RWPE1 (cell line): ENCODE results near the gene FHOD3.
"Not testable (repeated sequence)": the region's sequence is repeated elsewhere in the genome, so short reads cannot be mapped to it uniquely, and the experiment has no call there.

Source experiments
- CTCF ChIA-PET: fragments of 350-600 bp; sonication (Branson Sonifier 250); formaldehyde crosslinking; extraction: SDS; loops from one replicate; lab custom pipeline; 2021; lab: Yijun Ruan, JAX
- POLR2A ChIA-PET: fragments of 400-600 bp; formaldehyde crosslinking; extraction: SDS; loops from one replicate; lab custom pipeline; 2020; ENCODE audit warnings: antibody characterized with exemption; ENCODE audit not compliant: low non-redundant PET; lab: Yijun Ruan, JAX
- DNase-seq: peaks from one replicate; pipeline ENCODE4 v3.0.0; 2012; ENCODE audit warnings: low spot score
- H3K27ac ChIP-seq: fragments of 450-650 bp; 2 replicates; pipeline ENCODE4 v1.5.1; 2017
- TF ChIP-seq, protein P1 (sequence below): fragments of 450-650 bp; conservative IDR thresholded peaks from 2 replicates; pipeline ENCODE4 v1.5.1; 2017; ENCODE audit warnings: low read depth, mild to moderate bottlenecking

The FHOD3 gene

DNA sequence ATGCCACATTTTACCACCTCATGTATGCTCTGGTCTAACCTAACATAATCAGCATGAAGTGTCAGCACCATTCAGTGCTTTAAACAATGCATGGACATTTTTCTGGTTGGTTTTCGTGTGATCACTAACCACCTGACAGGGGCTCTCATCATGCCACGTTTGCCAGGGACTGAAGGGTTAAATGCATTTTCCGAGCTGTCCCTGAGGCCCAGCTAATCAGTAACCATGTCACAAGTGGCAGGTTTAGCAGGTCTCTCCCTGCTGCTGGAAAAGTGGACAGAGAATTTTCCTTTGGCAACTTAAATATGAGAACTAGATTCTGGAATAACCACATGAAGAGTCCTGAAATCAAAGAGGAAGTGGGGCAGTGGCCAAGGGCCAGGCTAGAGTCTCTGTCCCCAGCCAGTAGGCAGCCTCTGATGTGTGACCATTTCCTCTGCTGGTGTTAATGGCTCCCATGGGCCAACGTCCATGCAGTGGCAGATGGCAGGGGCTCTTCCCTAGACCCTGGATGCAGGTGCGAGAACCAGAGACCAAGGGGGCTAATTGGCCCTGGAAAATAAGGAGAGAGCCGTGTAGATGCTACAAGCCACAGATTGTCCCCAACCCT, 461.8 kb downstream of the FHOD3 start:
- TF ChIP-seq, protein P1, sequence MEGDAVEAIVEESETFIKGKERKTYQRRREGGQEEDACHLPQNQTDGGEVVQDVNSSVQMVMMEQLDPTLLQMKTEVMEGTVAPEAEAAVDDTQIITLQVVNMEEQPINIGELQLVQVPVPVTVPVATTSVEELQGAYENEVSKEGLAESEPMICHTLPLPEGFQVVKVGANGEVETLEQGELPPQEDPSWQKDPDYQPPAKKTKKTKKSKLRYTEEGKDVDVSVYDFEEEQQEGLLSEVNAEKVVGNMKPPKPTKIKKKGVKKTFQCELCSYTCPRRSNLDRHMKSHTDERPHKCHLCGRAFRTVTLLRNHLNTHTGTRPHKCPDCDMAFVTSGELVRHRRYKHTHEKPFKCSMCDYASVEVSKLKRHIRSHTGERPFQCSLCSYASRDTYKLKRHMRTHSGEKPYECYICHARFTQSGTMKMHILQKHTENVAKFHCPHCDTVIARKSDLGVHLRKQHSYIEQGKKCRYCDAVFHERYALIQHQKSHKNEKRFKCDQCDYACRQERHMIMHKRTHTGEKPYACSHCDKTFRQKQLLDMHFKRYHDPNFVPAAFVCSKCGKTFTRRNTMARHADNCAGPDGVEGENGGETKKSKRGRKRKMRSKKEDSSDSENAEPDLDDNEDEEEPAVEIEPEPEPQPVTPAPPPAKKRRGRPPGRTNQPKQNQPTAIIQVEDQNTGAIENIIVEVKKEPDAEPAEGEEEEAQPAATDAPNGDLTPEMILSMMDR: no peak
- H3K27ac ChIP-seq: no peak overlapping the region
- ChIA-PET POLR2A (no interaction called here), CTCF (interaction anchor here (1.1 kb wide), 1 partner anchor 71 kb away, joined by 3 read pairs; no protein-coding TSS in a partner anchor)
- no peak for DNase-seq

DNA sequence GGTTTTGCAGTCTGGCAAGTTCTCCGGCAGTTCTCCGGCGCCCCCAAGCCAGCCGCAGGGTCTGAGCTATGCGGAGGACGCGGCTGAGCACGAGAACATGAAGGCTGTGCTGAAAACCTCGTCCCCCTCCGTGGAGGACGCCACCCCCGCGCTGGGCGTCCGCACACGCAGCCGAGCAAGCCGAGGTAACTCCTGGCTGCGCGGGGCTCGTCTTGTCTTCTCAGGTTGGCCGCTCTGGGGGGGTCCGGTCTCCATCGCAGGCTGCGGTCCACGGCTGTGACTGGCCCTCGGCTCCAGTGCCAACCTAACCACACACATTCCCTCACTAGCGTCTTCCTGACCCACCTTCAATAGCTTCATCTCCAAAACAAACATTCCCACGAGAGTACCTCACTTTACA, 463.1 kb downstream of the FHOD3 start:
- TF ChIP-seq, protein P1: no peak
- CTCF ChIA-PET: no interaction called here
- POLR2A ChIA-PET: no interaction called here
- no peak overlapping the region for H3K27ac ChIP-seq
- no peak for DNase-seq

DNA sequence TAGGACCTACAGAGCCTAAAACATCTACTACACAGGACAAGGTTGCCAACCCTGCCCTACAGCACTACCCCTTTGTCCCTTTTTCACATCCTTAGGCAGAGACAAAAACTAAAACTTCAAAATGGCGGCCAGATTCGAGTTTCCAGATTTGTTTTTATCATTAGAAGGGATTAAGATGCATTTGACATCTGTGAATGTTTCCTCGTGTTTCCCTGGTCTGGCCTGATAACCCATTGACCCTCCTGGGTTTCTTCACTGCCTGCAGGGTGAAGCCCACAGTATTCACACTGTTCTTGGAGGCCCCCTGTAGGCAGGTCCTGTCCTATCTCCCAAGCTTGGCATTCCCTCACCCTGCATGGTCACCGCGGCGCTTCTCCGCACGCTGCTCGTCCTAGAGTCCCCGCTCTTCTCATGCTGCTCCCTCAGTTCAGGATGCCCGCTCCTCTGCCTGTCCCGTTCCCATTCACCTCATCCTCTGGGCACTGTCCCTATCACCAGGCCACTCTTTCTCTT, 463.7 kb downstream of the FHOD3 start:
- DNase-seq: no peak
- ChIA-PET CTCF (no interaction called here), POLR2A (no interaction called here)
- TF ChIP-seq, protein P1: no peak
- H3K27ac ChIP-seq: no peak overlapping the region

DNA sequence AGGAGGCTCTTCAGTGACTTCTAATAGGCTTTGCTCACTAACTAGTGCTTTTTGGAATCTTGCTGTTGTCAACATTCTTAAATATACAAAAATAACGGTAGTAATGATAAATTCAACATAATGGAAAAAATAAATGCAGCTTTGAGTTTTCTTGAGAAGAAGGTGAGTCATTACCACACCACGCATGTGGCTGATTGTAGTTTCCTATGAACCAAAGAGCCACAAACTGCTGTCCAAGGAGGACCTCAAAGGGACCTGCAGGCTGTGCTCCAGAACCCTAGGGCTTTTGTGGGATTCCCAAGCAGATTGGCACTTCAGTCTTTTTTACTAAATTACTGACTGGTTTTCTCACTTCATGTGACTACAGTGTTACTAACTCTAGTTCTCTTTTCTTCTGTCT, 464.6 kb downstream of the FHOD3 start:
- POLR2A ChIA-PET: no interaction called here
- CTCF ChIA-PET: no interaction called here
- TF ChIP-seq, protein P1: no peak
- H3K27ac ChIP-seq: no peak overlapping the region
- no peak for DNase-seq

DNA sequence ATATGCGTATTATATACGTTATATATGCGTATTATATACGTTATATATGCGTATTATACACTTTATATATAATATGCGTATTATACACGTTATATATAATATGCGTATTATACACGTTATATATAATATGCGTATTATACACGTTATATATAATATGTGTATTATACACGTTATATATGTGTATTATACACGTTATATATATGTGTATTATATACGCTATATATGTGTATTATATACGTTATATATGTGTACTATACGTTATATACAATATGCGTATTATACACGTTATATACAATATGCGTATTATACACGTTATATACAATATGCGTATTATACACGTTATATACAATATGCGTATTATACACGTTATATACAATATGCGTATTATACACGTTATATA, 465.5 kb downstream of the FHOD3 start:
- DNase-seq, POLR2A ChIA-PET, CTCF ChIA-PET, H3K27ac ChIP-seq: not testable (repeated sequence)

DNA sequence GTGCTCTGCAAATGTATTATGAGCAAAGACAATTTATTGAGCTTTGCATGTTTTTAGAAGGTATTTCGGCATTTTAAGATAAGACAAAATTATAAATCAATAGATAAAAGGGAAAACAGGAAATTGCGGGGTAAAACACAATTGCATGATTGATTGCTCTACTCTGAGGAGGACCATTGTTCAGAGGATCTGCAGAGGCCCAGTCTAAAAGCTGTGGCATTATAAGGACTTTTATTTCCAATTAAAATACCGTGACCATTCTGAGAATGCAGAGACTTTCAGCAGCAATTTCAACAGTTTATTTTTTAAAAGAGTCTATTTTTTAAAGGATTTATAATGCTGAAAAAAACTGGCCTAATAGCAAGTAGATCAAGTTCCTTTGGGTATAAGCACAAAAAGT, 469.3 kb downstream of the FHOD3 start:
- POLR2A ChIA-PET: no interaction called here
- H3K27ac ChIP-seq: no peak overlapping the region
- TF ChIP-seq, protein P1: no peak
- CTCF ChIA-PET: no interaction called here
- DNase-seq: no peak

DNA sequence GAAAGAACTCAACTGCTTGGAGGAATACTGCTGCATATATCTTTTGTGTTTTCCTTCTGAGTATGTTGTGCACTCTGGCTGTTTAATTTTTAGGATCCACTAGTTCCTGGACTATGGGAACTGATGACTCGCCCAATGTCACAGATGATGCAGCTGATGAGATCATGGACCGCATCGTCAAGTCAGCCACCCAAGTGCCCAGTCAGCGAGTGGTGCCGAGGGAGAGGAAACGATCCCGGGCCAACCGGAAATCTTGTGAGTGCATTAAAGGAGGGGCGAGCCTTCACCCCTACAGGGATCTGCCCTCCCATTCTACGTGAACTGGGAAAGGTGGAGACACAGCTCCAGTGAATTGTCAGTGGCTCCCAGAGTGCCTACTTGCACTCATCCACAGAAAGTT, 471.7 kb downstream of the FHOD3 start:
- no peak overlapping the region for H3K27ac ChIP-seq
- ChIA-PET POLR2A (no interaction called here), CTCF (no interaction called here)
- DNase-seq: no peak
- TF ChIP-seq, protein P1: no peak
